RWPE2 (cell line): ENCODE results near the gene SLC30A2.

Source experiments
- ATAC-seq: fragments of 200-7000 bp; cut with Tn5 transposase; 3 replicates; pipeline ENCODE4 v1.9.1; 2021; ENCODE audit warnings: low read depth
- DNase-seq: peaks from one replicate; pipeline ENCODE4 v3.0.0-alpha.2; 2020; ENCODE audit warnings: low spot score
- H3K27ac ChIP-seq: fragments of 450-650 bp; 2 replicates; pipeline ENCODE4 v1.5.1; 2017; ENCODE audit warnings: mild to moderate bottlenecking; ENCODE audit not compliant: poor library complexity, severe bottlenecking
- H3K27me3 ChIP-seq: fragments of 250-450 bp; sonication (Bioruptor Pico); 2 replicates; pipeline ENCODE4 v1.5.1; 2021; ENCODE audit warnings: mild to moderate bottlenecking, moderate library complexity; ENCODE audit not compliant: insufficient read depth, poor library complexity, severe bottlenecking
- H3K36me3 ChIP-seq: fragments of 250-450 bp; sonication (Bioruptor Pico); 2 replicates; pipeline ENCODE4 v1.5.1; 2020; ENCODE audit warnings: low read depth, mild to moderate bottlenecking, moderate library complexity
- H3K4me1 ChIP-seq: fragments of 250-450 bp; sonication (Bioruptor Pico); 2 replicates; pipeline ENCODE4 v1.5.1; 2021; ENCODE audit warnings: mild to moderate bottlenecking, moderate library complexity; ENCODE audit not compliant: insufficient read depth, poor library complexity, severe bottlenecking
- H3K4me3 ChIP-seq: fragments of 250-450 bp; sonication (Bioruptor Pico); 2 replicates; pipeline ENCODE4 v1.5.1; 2021; ENCODE audit warnings: mild to moderate bottlenecking, moderate library complexity; ENCODE audit not compliant: severe bottlenecking
- H3K9me3 ChIP-seq: fragments of 250-450 bp; sonication (Bioruptor Pico); 2 replicates; pipeline ENCODE4 v1.5.1; 2021; ENCODE audit warnings: mild to moderate bottlenecking, moderate library complexity; ENCODE audit not compliant: severe bottlenecking
- TF ChIP-seq, protein P1 (sequence below): fragments of 450-650 bp; IDR thresholded peaks from one replicate; pipeline ENCODE4 v1.5.1; 2017; ENCODE audit warnings: mild to moderate bottlenecking, moderate library complexity; ENCODE audit not compliant: poor library complexity, severe bottlenecking

Gene SLC30A2

DNA sequence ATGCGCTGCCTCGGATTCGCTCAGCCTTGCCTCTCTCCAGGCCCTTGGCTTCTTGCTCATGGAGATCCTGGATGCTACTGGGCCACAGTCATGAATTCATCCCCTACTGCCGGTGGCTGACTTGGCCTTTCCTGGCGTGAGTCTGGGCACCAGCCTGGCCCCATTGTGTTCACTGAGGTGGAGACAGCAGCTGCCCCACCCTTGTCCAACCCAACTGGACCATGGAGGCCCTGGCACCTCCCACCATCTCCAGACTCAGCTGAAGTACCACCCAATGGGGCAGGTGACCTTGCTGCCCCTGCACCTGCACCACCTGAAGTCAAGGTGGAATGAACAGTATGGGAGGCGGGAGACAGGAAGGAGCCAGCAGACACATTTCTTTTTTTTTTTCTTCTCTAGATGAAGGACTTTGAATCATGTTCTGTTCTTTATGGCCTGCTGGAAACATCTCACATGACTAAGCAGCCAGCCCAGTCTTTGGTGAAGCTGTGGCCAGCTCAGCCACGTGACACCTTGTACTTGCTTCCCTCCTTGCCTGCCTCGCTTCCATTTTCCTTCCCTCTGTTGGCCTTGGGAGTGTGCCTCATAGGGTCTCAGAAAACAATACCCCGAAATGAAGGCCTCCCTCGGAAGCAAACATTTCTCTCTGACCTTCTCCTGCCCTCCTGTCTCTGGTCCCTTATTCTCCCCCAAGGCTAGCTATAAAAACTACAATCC is 3.8 kb upstream of the SLC30A2 start:
- DNase-seq (no peak), ATAC-seq (no peak)
- H3K27me3 ChIP-seq: peaks cover 43% of the 10 kb centered on the region
- H3K27ac ChIP-seq: no peak overlapping the region
- H3K36me3 ChIP-seq: no peaks in the 10 kb centered on the region
- H3K4me1 ChIP-seq: no peaks in the 10 kb centered on the region
- no peaks in the 10 kb centered on the region for H3K9me3 ChIP-seq
- no peak overlapping the region for H3K4me3 ChIP-seq
- TF ChIP-seq, protein P1, sequence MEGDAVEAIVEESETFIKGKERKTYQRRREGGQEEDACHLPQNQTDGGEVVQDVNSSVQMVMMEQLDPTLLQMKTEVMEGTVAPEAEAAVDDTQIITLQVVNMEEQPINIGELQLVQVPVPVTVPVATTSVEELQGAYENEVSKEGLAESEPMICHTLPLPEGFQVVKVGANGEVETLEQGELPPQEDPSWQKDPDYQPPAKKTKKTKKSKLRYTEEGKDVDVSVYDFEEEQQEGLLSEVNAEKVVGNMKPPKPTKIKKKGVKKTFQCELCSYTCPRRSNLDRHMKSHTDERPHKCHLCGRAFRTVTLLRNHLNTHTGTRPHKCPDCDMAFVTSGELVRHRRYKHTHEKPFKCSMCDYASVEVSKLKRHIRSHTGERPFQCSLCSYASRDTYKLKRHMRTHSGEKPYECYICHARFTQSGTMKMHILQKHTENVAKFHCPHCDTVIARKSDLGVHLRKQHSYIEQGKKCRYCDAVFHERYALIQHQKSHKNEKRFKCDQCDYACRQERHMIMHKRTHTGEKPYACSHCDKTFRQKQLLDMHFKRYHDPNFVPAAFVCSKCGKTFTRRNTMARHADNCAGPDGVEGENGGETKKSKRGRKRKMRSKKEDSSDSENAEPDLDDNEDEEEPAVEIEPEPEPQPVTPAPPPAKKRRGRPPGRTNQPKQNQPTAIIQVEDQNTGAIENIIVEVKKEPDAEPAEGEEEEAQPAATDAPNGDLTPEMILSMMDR: no peak

DNA sequence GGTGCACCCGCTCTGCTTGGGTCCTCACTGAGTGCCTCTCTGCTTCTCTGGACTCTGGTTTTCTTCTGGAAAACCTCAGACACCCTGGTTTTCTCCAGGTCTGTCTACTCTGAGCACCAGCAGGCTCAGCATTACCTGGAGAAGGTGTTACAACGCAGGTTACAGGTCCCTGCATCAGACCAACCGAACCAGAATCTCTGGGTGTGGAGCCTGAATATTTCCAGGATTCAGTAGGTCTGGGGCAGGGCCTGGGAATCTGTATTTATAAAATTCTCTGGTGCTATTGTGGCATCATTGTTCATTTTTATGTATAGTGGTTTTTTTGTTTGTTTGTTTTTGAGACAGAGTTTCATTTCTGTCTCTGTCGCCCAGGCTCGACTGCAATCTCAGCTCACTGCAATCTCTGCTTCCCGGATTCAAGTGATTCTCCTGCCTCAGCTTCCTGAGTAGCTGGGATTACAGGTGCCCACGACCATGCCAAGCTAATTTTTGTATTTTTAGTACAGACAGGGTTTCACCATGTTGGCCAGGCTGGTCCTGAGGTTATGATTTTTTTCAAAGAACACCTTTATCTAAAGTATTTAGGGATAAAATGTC is 1.5 kb upstream of the SLC30A2 start:
- no peak overlapping the region for H3K4me3 ChIP-seq
- no peak for DNase-seq
- H3K27ac ChIP-seq: no peak overlapping the region
- H3K4me1 ChIP-seq: no peaks in the 10 kb centered on the region
- no peak for ATAC-seq
- no peaks in the 10 kb centered on the region for H3K36me3 ChIP-seq
- peaks cover 52% of the 10 kb centered on the region for H3K27me3 ChIP-seq
- no peaks in the 10 kb centered on the region for H3K9me3 ChIP-seq
- TF ChIP-seq, protein P1: no peak

DNA sequence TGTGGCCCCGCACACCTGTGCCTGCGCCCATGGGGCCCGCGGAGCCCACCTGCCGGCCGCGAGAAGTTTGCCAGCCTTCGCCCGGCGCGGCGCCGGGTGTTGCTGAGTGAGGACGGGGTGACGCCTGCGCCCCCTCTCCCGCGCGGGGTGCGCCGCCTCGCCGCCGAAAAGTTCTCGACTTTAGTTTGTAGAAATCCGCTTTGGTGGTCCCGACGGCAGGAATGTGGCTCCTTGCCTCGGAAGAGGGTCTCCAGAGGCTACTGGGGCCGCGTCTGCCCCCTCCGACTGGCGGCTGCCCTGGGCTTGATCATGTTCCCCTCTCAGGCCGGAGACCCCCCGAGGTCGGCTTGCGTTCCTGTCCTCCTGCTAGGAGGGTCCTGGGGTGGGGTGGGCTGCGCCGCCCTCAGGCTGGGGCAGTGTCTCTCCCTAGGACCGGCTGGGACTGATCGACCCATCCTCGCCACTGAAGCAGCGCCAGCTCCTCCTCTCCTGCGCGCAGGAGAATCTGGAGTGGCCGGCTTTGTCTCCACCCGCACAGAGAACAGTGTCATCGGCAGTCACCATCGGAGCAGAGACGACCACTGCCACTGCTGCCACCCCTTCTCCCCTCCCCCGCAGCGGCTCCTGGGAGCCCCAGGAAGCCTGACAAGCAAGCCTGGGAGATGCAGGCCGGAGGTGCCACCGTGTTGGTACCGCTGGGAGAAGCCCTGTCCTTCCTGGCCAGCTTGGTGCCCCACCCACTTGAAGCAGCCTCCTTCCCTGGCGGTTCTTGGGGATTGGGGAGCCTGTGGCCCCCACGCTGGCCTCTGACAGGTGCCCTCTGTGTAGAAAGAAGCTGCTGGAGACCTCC is 553 bp upstream of the SLC30A2 start:
- H3K27me3 ChIP-seq: peaks cover 52% of the 10 kb centered on the region
- peak overlapping the region; percentile 11 for H3K4me3 ChIP-seq
- H3K36me3 ChIP-seq: no peaks in the 10 kb centered on the region
- no peak for DNase-seq
- TF ChIP-seq, protein P1: no peak
- no peak for ATAC-seq
- no peaks in the 10 kb centered on the region for H3K4me1 ChIP-seq
- H3K9me3 ChIP-seq: no peaks in the 10 kb centered on the region
- H3K27ac ChIP-seq: no peak overlapping the region

DNA sequence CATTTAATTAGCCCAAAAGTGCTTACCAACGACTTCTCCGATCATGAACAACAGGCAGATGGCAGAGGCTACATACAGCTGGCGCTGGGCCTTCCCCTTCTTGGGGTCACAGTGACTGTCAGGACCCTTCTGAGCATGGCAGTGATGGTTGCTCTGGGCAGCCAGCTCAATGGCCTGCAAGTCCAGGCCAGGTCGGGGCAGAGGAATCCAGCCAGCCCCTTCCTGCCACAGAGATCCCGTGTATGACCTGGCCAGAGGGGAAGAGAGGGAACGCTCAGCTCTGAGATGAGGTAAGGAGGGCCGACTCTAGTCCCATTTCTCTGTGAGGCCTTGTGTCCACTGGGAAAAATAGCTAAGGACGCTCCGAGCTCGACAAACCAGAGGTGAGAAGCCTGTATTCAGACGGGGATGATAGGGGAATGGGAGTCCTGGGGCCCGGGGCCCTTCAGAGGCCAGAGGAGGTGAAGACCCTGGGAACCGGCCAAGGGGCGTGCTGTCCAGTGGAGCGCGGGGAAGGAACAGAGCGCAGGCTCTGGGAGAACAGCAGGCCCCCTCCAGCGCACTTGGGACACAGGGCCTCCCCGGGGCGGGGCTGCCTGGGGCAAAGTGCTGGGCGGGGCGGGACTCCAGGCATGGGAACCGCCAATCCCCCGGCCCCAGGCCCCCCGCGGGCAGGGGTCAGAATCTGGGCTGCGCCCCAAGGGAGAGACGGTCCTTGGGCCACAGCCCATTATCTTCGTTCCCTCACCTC is 772 bp downstream of the SLC30A2 start:
- TF ChIP-seq, protein P1: no peak
- no peak for ATAC-seq
- DNase-seq: no peak
- peaks cover 52% of the 10 kb centered on the region for H3K27me3 ChIP-seq
- no peaks in the 10 kb centered on the region for H3K36me3 ChIP-seq
- H3K27ac ChIP-seq: no peak overlapping the region
- H3K4me3 ChIP-seq: no peak overlapping the region
- no peaks in the 10 kb centered on the region for H3K9me3 ChIP-seq
- H3K4me1 ChIP-seq: no peaks in the 10 kb centered on the region
